ENCODE results near the gene MAB21L3. TPM values are rescaled to one million over a fixed set of nuclear protein-coding genes. Genes with fewer than 3 reads are reported as not detected.

MAB21L3 gene
- total RNA-seq, 1 experiment from 2014 or later: 4.8 TPM

DNA sequence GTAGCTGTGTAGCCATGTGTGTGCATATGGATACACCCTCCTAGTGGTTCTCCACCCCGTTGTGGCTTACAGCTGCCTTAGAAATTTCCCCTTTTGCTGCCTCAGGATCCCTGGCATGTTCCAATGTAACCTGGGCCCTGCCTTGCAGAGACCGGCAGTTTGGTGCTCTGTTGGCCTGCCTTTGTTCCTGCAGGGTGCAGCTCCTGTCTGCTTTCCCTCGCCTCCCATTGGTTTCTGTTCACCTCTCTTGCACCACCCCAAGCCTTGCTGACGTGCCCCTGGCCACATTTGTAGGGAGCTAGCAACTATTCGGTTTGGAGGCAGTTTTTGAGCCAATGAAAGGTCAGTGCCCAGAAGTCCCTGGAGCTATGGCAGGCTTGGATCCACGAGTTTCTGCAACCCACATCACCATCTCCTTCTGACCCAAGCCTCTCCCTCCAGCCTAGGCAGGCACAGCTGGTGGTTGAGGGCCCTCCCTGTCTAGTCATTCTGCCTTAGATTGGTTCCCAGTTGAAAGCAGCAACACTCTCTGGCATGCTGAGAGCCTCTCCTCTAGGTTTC, 54.9 kb downstream of the MAB21L3 start:
- DNase-seq (ENCODE audit: low spot score): no peak
- BruUV-seq (replicated peaks): no TSS peak
- ChIA-PET POLR2A (ENCODE audit: low non-redundant PET) (no interaction called here), CTCF (no interaction called here)
- H3K4me3 ChIP-seq (ENCODE audit: low read depth, low read length, poor library complexity, severe bottlenecking): no peak overlapping the region
- H3K27ac ChIP-seq (ENCODE audit: low read depth, low read length, poor library complexity, severe bottlenecking): no peak overlapping the region
- H3K36me3 ChIP-seq (ENCODE audit: insufficient read depth, low read length, poor library complexity, severe bottlenecking): no peaks in the 10 kb centered on the region
- intact Hi-C loops (cut with micrococcal nuclease; ENCODE audit: unreplicated experiment): no loop called here
- TF ChIP-seq, protein P1, sequence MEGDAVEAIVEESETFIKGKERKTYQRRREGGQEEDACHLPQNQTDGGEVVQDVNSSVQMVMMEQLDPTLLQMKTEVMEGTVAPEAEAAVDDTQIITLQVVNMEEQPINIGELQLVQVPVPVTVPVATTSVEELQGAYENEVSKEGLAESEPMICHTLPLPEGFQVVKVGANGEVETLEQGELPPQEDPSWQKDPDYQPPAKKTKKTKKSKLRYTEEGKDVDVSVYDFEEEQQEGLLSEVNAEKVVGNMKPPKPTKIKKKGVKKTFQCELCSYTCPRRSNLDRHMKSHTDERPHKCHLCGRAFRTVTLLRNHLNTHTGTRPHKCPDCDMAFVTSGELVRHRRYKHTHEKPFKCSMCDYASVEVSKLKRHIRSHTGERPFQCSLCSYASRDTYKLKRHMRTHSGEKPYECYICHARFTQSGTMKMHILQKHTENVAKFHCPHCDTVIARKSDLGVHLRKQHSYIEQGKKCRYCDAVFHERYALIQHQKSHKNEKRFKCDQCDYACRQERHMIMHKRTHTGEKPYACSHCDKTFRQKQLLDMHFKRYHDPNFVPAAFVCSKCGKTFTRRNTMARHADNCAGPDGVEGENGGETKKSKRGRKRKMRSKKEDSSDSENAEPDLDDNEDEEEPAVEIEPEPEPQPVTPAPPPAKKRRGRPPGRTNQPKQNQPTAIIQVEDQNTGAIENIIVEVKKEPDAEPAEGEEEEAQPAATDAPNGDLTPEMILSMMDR (conservative IDR thresholded peaks at IDR 0.05; ENCODE audit: low read depth, low read length): no peak
- TF ChIP-seq EZH2 (IDR thresholded peaks at IDR 0.05; ENCODE audit: borderline replicate concordance, low read depth, low read length, poor library complexity, severe bottlenecking): no peak
- peaks cover 16% of the 10 kb centered on the region for H3K4me1 ChIP-seq (ENCODE audit: insufficient read depth, low read length, poor library complexity, severe bottlenecking)
- H3K9me3 ChIP-seq (ENCODE audit: low read depth, low read length, poor library complexity, severe bottlenecking): no peaks in the 10 kb centered on the region
- no peaks in the 10 kb centered on the region for H3K27me3 ChIP-seq (replicated peaks; ENCODE audit: insufficient read depth, low read depth, low read length, poor library complexity)

DNA sequence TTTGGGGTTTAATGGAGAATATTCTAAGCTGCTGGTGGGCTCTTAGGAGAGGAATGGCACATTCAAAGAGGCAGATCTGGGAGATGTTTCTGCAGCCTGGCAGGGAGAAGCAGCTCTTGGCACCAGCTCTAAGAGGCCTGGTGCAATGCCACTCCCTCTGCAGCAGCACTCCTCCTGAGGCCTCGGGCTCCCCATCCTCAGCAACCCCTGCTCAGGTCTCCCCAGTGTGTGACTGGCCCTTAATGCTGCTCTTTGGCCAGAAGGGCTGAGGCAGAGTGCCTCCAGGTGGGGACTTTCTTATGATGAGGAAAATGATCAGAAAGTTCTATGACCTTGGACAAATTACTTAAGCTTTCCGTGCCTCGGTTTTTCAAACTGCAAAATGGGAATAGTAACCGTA, 55.5 kb downstream of the MAB21L3 start:
- Histone ChIP-seq H3K27ac (ENCODE audit: low read depth, low read length, poor library complexity, severe bottlenecking) (no peak overlapping the region), H3K27me3 (replicated peaks; ENCODE audit: insufficient read depth, low read depth, low read length, poor library complexity) (no peaks in the 10 kb centered on the region), H3K4me3 (ENCODE audit: low read depth, low read length, poor library complexity, severe bottlenecking) (no peak overlapping the region), H3K9me3 (ENCODE audit: low read depth, low read length, poor library complexity, severe bottlenecking) (no peaks in the 10 kb centered on the region), H3K4me1 (ENCODE audit: insufficient read depth, low read length, poor library complexity, severe bottlenecking) (peaks cover 16% of the 10 kb centered on the region), H3K36me3 (ENCODE audit: insufficient read depth, low read length, poor library complexity, severe bottlenecking) (no peaks in the 10 kb centered on the region)
- no peak for TF ChIP-seq EZH2 (IDR thresholded peaks at IDR 0.05; ENCODE audit: borderline replicate concordance, low read depth, low read length, poor library complexity, severe bottlenecking)
- TF ChIP-seq, protein P1 (conservative IDR thresholded peaks at IDR 0.05; ENCODE audit: low read depth, low read length): no peak
- intact Hi-C loops (cut with micrococcal nuclease; ENCODE audit: unreplicated experiment): no loop called here
- ChIA-PET POLR2A (ENCODE audit: low non-redundant PET) (no interaction called here), CTCF (no interaction called here)
- no TSS peak for BruUV-seq (replicated peaks)
- DNase-seq (ENCODE audit: low spot score): no peak

DNA sequence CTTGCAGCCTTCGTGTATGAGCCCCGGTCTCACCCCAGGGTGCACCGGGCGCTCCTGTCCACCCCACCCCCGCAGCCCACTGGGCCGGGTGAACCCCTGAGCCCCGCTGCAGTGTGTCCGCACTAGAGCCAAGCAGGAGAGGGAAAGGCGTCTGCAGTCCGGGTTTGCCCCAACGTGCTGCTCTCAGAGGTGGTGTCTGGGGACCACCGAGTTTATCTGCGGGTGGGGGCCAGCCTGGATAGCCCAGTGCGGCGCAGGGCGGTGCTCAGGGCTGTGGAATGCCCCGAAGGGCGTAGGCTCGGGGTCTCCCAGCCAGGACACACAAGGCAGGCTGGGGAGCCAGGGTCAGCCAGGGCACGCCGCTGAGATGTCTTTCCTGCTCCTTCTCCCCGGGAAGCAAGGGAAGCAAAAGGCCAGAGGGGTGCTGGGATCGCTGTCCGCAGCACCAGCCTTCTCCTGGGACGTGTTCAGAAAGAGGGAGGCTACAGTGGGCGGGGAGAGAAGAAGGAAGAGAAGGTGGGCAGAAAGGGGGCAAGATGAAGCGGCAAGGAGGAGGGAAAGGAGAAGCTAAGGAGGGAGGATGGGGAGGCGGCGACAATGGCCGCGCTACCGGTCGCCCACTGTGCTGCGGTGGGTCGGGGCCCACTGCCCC, 56.6 kb downstream of the MAB21L3 start:
- no peak for DNase-seq (ENCODE audit: low spot score)
- intact Hi-C loops (cut with micrococcal nuclease; ENCODE audit: unreplicated experiment): no loop called here

More for the DNA sequence above, 56.6 kb downstream of the MAB21L3 start:
- H3K4me3 ChIP-seq (ENCODE audit: low read depth, low read length, poor library complexity, severe bottlenecking): peak overlapping the region; percentile 35
- peaks cover 16% of the 10 kb centered on the region for H3K4me1 ChIP-seq (ENCODE audit: insufficient read depth, low read length, poor library complexity, severe bottlenecking)
- H3K27me3 ChIP-seq (replicated peaks; ENCODE audit: insufficient read depth, low read depth, low read length, poor library complexity): no peaks in the 10 kb centered on the region
- TF ChIP-seq, protein P1 (conservative IDR thresholded peaks at IDR 0.05; ENCODE audit: low read depth, low read length): no peak
- no peak for TF ChIP-seq EZH2 (IDR thresholded peaks at IDR 0.05; ENCODE audit: borderline replicate concordance, low read depth, low read length, poor library complexity, severe bottlenecking)
- ChIA-PET CTCF (no interaction called here), POLR2A (ENCODE audit: low non-redundant PET) (no interaction called here)
- BruUV-seq (replicated peaks): TSS peak; percentile 64
- H3K36me3 ChIP-seq (ENCODE audit: insufficient read depth, low read length, poor library complexity, severe bottlenecking): no peaks in the 10 kb centered on the region
- no peak overlapping the region for H3K27ac ChIP-seq (ENCODE audit: low read depth, low read length, poor library complexity, severe bottlenecking)
- H3K9me3 ChIP-seq (ENCODE audit: low read depth, low read length, poor library complexity, severe bottlenecking): no peaks in the 10 kb centered on the region

All from A673 (cell line).